WTC11 (cell line): Measurements from ENCODE around the gene IDUA. TPM values are rescaled to one million over a fixed set of nuclear protein-coding genes. Genes with fewer than 3 reads are reported as not detected.
A peak's percentile ranks its signal among the peaks of the same experiment; 100 is the strongest.

ENCODE experiments used
- ATAC-seq: fragments of 200-7000 bp; cut with Tn5 transposase; 2 replicates; pipeline ENCODE4 v1.10.0; 2021; ENCODE audit warnings: mild to moderate bottlenecking, moderate library complexity
- CTCF ChIA-PET: fragments of 300-600 bp; sonication (Branson Sonifier 250); formaldehyde crosslinking; loops from one replicate; lab custom pipeline; 2021; ENCODE audit warnings: antibody characterized with exemption; lab: Charles Lee
- POLR2A ChIA-PET: fragments of 350-600 bp; sonication (Branson Sonifier 250); formaldehyde crosslinking; loops from one replicate; lab custom pipeline; 2021; ENCODE audit warnings: antibody characterized with exemption; lab: Charles Lee
- DNase-seq: peaks from one replicate; pipeline ENCODE4 v3.0.0; 2021; ENCODE audit warnings: low spot score
- H3K27ac Mint-ChIP-seq: 2 replicates; pipeline ENCODE4 v1.8.0; 2021; ENCODE audit warnings: mixed read lengths
- H3K27me3 Mint-ChIP-seq: 2 replicates; pipeline ENCODE4 v1.8.0; 2021; ENCODE audit warnings: low read depth, mild to moderate bottlenecking, moderate library complexity, mixed read lengths
- H3K36me3 Mint-ChIP-seq: 2 replicates; pipeline ENCODE4 v1.8.0; 2021; ENCODE audit warnings: mixed read lengths
- H3K4me1 Mint-ChIP-seq: 2 replicates; pipeline ENCODE4 v1.8.0; 2022; ENCODE audit warnings: mixed read lengths
- H3K4me3 Mint-ChIP-seq: 2 replicates; pipeline ENCODE4 v1.8.0; 2021; ENCODE audit warnings: mild to moderate bottlenecking, moderate library complexity, mixed read lengths
- H3K9me3 Mint-ChIP-seq: 2 replicates; pipeline ENCODE4 v1.8.0; 2021; ENCODE audit warnings: mixed read lengths
- CREM ChIP-seq: sonication (generic); formaldehyde crosslinking; IDR thresholded peaks from 2 replicates; pipeline ENCODE4 v1.8.1; 2022; ENCODE audit warnings: mild to moderate bottlenecking, missing genetic modification reagents, moderate library complexity
- FOXP1 ChIP-seq: sonication (generic); formaldehyde crosslinking; IDR thresholded peaks from 2 replicates; pipeline ENCODE4 v1.8.0; 2022; ENCODE audit warnings: missing genetic modification reagents, mild to moderate bottlenecking, moderate library complexity, borderline replicate concordance
- GABPB1 ChIP-seq: sonication (generic); formaldehyde crosslinking; IDR thresholded peaks from 2 replicates; pipeline ENCODE4 v1.8.1; 2023; ENCODE audit warnings: mild to moderate bottlenecking, missing genetic modification reagents
- GTF2I ChIP-seq: fragments of 250-450 bp; sonication (Bioruptor Pico); conservative IDR thresholded peaks from 2 replicates; pipeline ENCODE4 v1.4.0; 2021; ENCODE audit warnings: mild to moderate bottlenecking
- HMGA2 ChIP-seq: fragments of 250-450 bp; sonication (Bioruptor Pico); IDR thresholded peaks from 2 replicates; pipeline ENCODE4 v1.4.0; 2021; ENCODE audit warnings: mild to moderate bottlenecking, moderate library complexity
- NFE2L1 ChIP-seq: sonication (generic); formaldehyde crosslinking; IDR thresholded peaks from 2 replicates; pipeline ENCODE4 v1.8.1; 2023; ENCODE audit warnings: missing genetic modification reagents
- NR1H2 ChIP-seq: sonication (generic); formaldehyde crosslinking; IDR thresholded peaks from 2 replicates; pipeline ENCODE4 v1.9.0; 2021; ENCODE audit warnings: mild to moderate bottlenecking, moderate library complexity, missing genetic modification reagents
- OVOL2 ChIP-seq: fragments of 250-450 bp; sonication (Bioruptor Pico); IDR thresholded peaks from 2 replicates; pipeline ENCODE4 v1.9.0; 2021; ENCODE audit warnings: mild to moderate bottlenecking, borderline replicate concordance
- ZBTB21 ChIP-seq: sonication (generic); formaldehyde crosslinking; IDR thresholded peaks from 2 replicates; pipeline ENCODE4 v1.8.1; 2023; ENCODE audit warnings: mild to moderate bottlenecking, missing genetic modification reagents, borderline replicate concordance
- ZNF121 ChIP-seq: sonication (generic); formaldehyde crosslinking; IDR thresholded peaks from 2 replicates; pipeline ENCODE4 v1.8.0; 2023; ENCODE audit warnings: missing genetic modification reagents
- ZNF138 ChIP-seq: sonication (generic); formaldehyde crosslinking; conservative IDR thresholded peaks from 2 replicates; pipeline ENCODE4 v1.8.1; 2022; ENCODE audit warnings: mild to moderate bottlenecking, moderate library complexity, missing genetic modification reagents
- ZNF263 ChIP-seq: sonication (generic); formaldehyde crosslinking; IDR thresholded peaks from 2 replicates; pipeline ENCODE4 v1.8.1; 2022; ENCODE audit warnings: low read depth, mild to moderate bottlenecking, moderate library complexity, missing genetic modification reagents
- ZNF317 ChIP-seq: sonication (generic); formaldehyde crosslinking; IDR thresholded peaks from 2 replicates; pipeline ENCODE4 v1.8.1; 2023; ENCODE audit warnings: low read depth, mild to moderate bottlenecking, moderate library complexity, missing genetic modification reagents, borderline replicate concordance
- ZNF416 ChIP-seq: fragments of 250-450 bp; sonication (Bioruptor Pico); IDR thresholded peaks from 2 replicates; pipeline ENCODE4 v1.9.0; 2021; ENCODE audit warnings: mild to moderate bottlenecking, inconsistent platforms
- total RNA-seq: library from RNA; stranded (reverse); gene quantifications from 3 replicates; pipeline ENCODE4 v1.2.3, GENCODE V29; 2021
- TF ChIP-seq, protein P1 (sequence below): sonication (generic); formaldehyde crosslinking; IDR thresholded peaks from 2 replicates; pipeline ENCODE4 v1.8.1; 2022; ENCODE audit warnings: low read depth, missing genetic modification reagents, borderline replicate concordance
- TF ChIP-seq, protein P2 (sequence below): fragments of 250-450 bp; sonication (Bioruptor Pico); IDR thresholded peaks from 2 replicates; pipeline ENCODE4 v1.9.0; 2021; ENCODE audit warnings: mild to moderate bottlenecking
- TF ChIP-seq, protein P3 (sequence below): sonication (generic); formaldehyde crosslinking; IDR thresholded peaks from 2 replicates; pipeline ENCODE4 v1.8.0; 2023; ENCODE audit warnings: mild to moderate bottlenecking, missing genetic modification reagents
- TF ChIP-seq, protein P4 (sequence below): fragments of 250-450 bp; sonication (Bioruptor Pico); IDR thresholded peaks from 2 replicates; pipeline ENCODE4 v1.9.0; 2021; ENCODE audit warnings: moderate library complexity, mild to moderate bottlenecking, inconsistent platforms, borderline replicate concordance
- TF ChIP-seq, protein P5 (sequence below): fragments of 250-450 bp; sonication (Bioruptor Pico); IDR thresholded peaks from 2 replicates; pipeline ENCODE4 v1.9.0; 2021; ENCODE audit warnings: mild to moderate bottlenecking
- TF ChIP-seq, protein P6 (sequence below): sonication (generic); formaldehyde crosslinking; IDR thresholded peaks from 2 replicates; pipeline ENCODE4 v1.8.1; 2023; ENCODE audit warnings: mild to moderate bottlenecking, missing genetic modification reagents

IDUA gene
- total RNA-seq, 1 experiment from 2014 or later, result 8.7 TPM

DNA sequence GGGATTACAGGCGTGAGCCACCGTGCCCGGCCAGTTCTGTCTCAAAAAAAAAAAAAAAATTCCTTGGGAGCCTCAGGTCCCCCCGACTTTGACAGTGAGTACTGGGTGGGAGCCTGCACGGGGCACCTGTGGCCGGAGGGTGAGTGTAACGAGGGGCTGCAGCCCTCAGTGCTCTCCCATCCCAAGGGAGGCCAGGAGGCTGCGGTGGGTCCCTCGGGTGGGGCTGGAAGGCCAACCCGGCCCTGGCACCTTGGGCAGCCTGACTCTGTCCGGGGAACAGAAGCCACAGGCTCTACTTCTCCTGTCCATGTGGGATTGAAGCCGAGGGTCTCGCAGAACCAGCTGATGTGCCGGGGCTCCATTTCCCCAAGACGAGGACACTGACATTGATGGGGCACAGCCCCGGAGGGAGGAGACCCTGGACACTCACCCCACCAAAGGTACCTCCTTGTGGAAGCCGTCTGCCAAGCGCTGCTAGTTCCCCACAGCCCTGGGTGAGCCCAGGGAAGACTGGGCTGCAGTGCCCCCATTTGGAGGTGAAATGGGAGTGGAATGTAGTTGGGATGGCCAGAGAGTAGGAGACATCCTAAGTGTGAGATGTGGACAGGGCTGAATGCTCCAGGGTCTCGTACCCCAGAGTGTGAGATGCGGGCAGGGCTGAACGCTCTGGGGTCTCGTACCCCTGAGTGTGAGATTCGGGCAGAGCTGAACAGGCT lies 8.6 kb downstream of the IDUA start:
- no peaks in the 10 kb centered on the region for H3K36me3 Mint-ChIP-seq
- ATAC-seq (peak; percentile 12), DNase-seq (no peak)
- H3K9me3 Mint-ChIP-seq, result no peaks in the 10 kb centered on the region
- CTCF ChIA-PET, result interaction anchor here (1.5 kb wide), 1 partner anchor 8 kb away, joined by 4 read pairs; the partner anchor contains the start of gene IDUA
- POLR2A ChIA-PET, result no interaction called here
- TF ChIP-seq, protein P1, sequence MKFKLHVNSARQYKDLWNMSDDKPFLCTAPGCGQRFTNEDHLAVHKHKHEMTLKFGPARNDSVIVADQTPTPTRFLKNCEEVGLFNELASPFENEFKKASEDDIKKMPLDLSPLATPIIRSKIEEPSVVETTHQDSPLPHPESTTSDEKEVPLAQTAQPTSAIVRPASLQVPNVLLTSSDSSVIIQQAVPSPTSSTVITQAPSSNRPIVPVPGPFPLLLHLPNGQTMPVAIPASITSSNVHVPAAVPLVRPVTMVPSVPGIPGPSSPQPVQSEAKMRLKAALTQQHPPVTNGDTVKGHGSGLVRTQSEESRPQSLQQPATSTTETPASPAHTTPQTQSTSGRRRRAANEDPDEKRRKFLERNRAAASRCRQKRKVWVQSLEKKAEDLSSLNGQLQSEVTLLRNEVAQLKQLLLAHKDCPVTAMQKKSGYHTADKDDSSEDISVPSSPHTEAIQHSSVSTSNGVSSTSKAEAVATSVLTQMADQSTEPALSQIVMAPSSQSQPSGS (CRISPR knock-in tag), result no peak
- TF ChIP-seq, protein P2, sequence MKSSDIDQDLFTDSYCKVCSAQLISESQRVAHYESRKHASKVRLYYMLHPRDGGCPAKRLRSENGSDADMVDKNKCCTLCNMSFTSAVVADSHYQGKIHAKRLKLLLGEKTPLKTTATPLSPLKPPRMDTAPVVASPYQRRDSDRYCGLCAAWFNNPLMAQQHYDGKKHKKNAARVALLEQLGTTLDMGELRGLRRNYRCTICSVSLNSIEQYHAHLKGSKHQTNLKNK, result no peak
- TF ChIP-seq ZNF317, result no peak
- TF ChIP-seq ZBTB21, result no peak
- TF ChIP-seq NR1H2 (CRISPR knock-in tag), result no peak
- TF ChIP-seq ZNF138 (CRISPR knock-in tag), result no peak
- no peak for TF ChIP-seq ZNF263 (CRISPR knock-in tag)
- TF ChIP-seq, protein P3, sequence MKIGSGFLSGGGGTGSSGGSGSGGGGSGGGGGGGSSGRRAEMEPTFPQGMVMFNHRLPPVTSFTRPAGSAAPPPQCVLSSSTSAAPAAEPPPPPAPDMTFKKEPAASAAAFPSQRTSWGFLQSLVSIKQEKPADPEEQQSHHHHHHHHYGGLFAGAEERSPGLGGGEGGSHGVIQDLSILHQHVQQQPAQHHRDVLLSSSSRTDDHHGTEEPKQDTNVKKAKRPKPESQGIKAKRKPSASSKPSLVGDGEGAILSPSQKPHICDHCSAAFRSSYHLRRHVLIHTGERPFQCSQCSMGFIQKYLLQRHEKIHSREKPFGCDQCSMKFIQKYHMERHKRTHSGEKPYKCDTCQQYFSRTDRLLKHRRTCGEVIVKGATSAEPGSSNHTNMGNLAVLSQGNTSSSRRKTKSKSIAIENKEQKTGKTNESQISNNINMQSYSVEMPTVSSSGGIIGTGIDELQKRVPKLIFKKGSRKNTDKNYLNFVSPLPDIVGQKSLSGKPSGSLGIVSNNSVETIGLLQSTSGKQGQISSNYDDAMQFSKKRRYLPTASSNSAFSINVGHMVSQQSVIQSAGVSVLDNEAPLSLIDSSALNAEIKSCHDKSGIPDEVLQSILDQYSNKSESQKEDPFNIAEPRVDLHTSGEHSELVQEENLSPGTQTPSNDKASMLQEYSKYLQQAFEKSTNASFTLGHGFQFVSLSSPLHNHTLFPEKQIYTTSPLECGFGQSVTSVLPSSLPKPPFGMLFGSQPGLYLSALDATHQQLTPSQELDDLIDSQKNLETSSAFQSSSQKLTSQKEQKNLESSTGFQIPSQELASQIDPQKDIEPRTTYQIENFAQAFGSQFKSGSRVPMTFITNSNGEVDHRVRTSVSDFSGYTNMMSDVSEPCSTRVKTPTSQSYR (CRISPR knock-in tag), result no peak
- no peak for TF ChIP-seq GABPB1 (CRISPR knock-in tag)
- no peak for TF ChIP-seq NFE2L1 (CRISPR knock-in tag)
- TF ChIP-seq, protein P4, sequence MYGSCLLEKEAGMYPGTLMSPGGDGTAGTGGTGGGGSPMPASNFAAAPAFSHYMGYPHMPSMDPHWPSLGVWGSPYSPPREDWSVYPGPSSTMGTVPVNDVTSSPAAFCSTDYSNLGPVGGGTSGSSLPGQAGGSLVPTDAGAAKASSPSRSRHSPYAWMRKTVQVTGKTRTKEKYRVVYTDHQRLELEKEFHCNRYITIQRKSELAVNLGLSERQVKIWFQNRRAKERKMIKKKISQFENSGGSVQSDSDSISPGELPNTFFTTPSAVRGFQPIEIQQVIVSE (CRISPR knock-in tag), result no peak
- TF ChIP-seq, protein P5, sequence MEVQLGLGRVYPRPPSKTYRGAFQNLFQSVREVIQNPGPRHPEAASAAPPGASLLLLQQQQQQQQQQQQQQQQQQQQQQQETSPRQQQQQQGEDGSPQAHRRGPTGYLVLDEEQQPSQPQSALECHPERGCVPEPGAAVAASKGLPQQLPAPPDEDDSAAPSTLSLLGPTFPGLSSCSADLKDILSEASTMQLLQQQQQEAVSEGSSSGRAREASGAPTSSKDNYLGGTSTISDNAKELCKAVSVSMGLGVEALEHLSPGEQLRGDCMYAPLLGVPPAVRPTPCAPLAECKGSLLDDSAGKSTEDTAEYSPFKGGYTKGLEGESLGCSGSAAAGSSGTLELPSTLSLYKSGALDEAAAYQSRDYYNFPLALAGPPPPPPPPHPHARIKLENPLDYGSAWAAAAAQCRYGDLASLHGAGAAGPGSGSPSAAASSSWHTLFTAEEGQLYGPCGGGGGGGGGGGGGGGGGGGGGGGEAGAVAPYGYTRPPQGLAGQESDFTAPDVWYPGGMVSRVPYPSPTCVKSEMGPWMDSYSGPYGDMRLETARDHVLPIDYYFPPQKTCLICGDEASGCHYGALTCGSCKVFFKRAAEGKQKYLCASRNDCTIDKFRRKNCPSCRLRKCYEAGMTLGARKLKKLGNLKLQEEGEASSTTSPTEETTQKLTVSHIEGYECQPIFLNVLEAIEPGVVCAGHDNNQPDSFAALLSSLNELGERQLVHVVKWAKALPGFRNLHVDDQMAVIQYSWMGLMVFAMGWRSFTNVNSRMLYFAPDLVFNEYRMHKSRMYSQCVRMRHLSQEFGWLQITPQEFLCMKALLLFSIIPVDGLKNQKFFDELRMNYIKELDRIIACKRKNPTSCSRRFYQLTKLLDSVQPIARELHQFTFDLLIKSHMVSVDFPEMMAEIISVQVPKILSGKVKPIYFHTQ (CRISPR knock-in tag), result no peak
- TF ChIP-seq, protein P6, sequence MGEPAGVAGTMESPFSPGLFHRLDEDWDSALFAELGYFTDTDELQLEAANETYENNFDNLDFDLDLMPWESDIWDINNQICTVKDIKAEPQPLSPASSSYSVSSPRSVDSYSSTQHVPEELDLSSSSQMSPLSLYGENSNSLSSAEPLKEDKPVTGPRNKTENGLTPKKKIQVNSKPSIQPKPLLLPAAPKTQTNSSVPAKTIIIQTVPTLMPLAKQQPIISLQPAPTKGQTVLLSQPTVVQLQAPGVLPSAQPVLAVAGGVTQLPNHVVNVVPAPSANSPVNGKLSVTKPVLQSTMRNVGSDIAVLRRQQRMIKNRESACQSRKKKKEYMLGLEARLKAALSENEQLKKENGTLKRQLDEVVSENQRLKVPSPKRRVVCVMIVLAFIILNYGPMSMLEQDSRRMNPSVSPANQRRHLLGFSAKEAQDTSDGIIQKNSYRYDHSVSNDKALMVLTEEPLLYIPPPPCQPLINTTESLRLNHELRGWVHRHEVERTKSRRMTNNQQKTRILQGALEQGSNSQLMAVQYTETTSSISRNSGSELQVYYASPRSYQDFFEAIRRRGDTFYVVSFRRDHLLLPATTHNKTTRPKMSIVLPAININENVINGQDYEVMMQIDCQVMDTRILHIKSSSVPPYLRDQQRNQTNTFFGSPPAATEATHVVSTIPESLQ (CRISPR knock-in tag), result no peak
- no peak for TF ChIP-seq CREM (CRISPR knock-in tag)
- no peak for TF ChIP-seq ZNF416 (CRISPR knock-in tag)
- no peak for TF ChIP-seq GTF2I (CRISPR knock-in tag)
- TF ChIP-seq HMGA2 (CRISPR knock-in tag), result no peak
- no peak for TF ChIP-seq OVOL2 (CRISPR knock-in tag)
- no peak for TF ChIP-seq FOXP1 (CRISPR knock-in tag)
- no peak for TF ChIP-seq ZNF121 (CRISPR knock-in tag)
- TF ChIP-seq, all 79 proteins: peak for 0
- Mint-ChIP-seq H3K27ac (no peak overlapping the region), H3K27me3 (peaks cover 45% of the 10 kb centered on the region), H3K4me1 (peaks cover 2% of the 10 kb centered on the region), H3K4me3 (no peak overlapping the region)
